HEK293T (cell line): ENCODE data around the gene DYDC2.
A peak's percentile ranks its signal among the peaks of the same experiment; 100 is the strongest.

Experiments
- CTCF ChIA-PET: fragments of 350-600 bp; formaldehyde crosslinking; extraction: SDS; loops from one replicate; lab custom pipeline; 2021; ENCODE audit warnings: antibody characterized with exemption, inconsistent platforms; lab: Yijun Ruan, JAX
- POLR2A ChIA-PET: fragments of 350-600 bp; formaldehyde crosslinking; extraction: SDS; loops from one replicate; lab custom pipeline; 2020; ENCODE audit warnings: antibody characterized with exemption, inconsistent platforms; lab: Yijun Ruan, JAX
- DNase-seq: peaks from one replicate; pipeline ENCODE4 v3.0.0; 2012; ENCODE audit warnings: mixed read lengths; ENCODE audit errors: extremely low spot score
- ARNT ChIP-seq: fragments of 450-650 bp; IDR thresholded peaks from 2 replicates; pipeline ENCODE4 v1.6.1; 2017; ENCODE audit warnings: mild to moderate bottlenecking
- BHLHE40 ChIP-seq: fragments of 450-650 bp; IDR thresholded peaks from 2 replicates; pipeline ENCODE4 v1.6.1; 2016; ENCODE audit warnings: mild to moderate bottlenecking, moderate library complexity, borderline replicate concordance
- CTBP1 ChIP-seq: fragments of 450-650 bp; IDR thresholded peaks from 2 replicates; pipeline ENCODE4 v1.6.1; 2016; ENCODE audit warnings: borderline replicate concordance
- ELF4 ChIP-seq: fragments of 450-650 bp; IDR thresholded peaks from 2 replicates; pipeline ENCODE4 v1.6.1; 2017; ENCODE audit warnings: antibody characterized with exemption
- FOXA1 ChIP-seq: fragments of 450-650 bp; IDR thresholded peaks from 2 replicates; pipeline ENCODE4 v1.6.1; 2016; ENCODE audit warnings: mild to moderate bottlenecking
- FOXK2 ChIP-seq: fragments of 450-650 bp; IDR thresholded peaks from 2 replicates; pipeline ENCODE4 v1.6.1; 2016; ENCODE audit warnings: mild to moderate bottlenecking
- FOXM1 ChIP-seq: fragments of 450-650 bp; IDR thresholded peaks from 2 replicates; pipeline ENCODE4 v1.6.1; 2017; ENCODE audit warnings: mild to moderate bottlenecking, borderline replicate concordance
- HDGF ChIP-seq: fragments of 450-650 bp; IDR thresholded peaks from 2 replicates; pipeline ENCODE4 v1.6.1; 2017; ENCODE audit warnings: antibody characterized with exemption, borderline replicate concordance
- L3MBTL2 ChIP-seq: fragments of 450-650 bp; conservative IDR thresholded peaks from 2 replicates; pipeline ENCODE4 v1.6.1; 2016; ENCODE audit warnings: mild to moderate bottlenecking
- LEF1 ChIP-seq: fragments of 450-650 bp; IDR thresholded peaks from 2 replicates; pipeline ENCODE4 v1.6.1; 2017; ENCODE audit warnings: mild to moderate bottlenecking, borderline replicate concordance
- NFRKB ChIP-seq: fragments of 450-650 bp; IDR thresholded peaks from 2 replicates; pipeline ENCODE4 v1.6.1; 2016; ENCODE audit warnings: mild to moderate bottlenecking, moderate library complexity
- PKNOX1 ChIP-seq: fragments of 450-650 bp; IDR thresholded peaks from 2 replicates; pipeline ENCODE4 v1.6.1; 2016
- SP1 ChIP-seq: fragments of 450-650 bp; IDR thresholded peaks from 2 replicates; pipeline ENCODE4 v1.6.1; 2017
- SUZ12 ChIP-seq: fragments of 450-650 bp; IDR thresholded peaks from 2 replicates; pipeline ENCODE4 v1.6.1; 2016; ENCODE audit warnings: mild to moderate bottlenecking
- TARDBP ChIP-seq: fragments of 450-650 bp; IDR thresholded peaks from 2 replicates; pipeline ENCODE4 v1.6.1; 2016
- ZNF384 ChIP-seq: fragments of 450-650 bp; IDR thresholded peaks from 2 replicates; pipeline ENCODE4 v1.6.1; 2016

DYDC2 gene

DNA sequence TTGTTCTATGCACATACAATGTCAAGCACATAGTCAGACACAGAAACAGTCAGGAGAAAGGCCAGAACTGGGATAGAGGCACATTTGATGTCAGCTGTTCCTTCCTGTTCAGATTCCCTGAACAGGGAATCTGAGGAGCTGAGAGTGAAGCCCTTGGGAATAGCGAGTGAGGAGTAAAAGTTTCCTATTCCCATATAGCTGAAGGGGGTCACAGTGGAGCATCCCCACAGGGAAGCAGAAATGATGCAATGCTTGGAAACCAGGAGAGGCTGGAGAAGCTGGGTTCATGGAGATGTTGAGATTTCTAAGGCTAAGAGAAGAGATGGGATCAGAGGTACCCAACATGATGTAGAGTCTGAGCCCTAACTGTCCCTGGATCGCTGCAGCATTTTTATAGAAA, 40.4 kb downstream of the DYDC2 start:
- DNase-seq: no peak
- TF ChIP-seq FOXK2 (no peak), LEF1 (no peak), SUZ12 (no peak), PKNOX1 (no peak), HDGF (no peak), ARNT (no peak), SP1 (no peak), FOXA1 (no peak), BHLHE40 (no peak), TARDBP (no peak), CTBP1 (no peak), ZNF384 (no peak), L3MBTL2 (no peak), NFRKB (no peak), FOXM1 (no peak), ELF4 (no peak)
- POLR2A ChIA-PET: interaction anchor here (1.9 kb wide), 1 partner anchor 11 kb away, joined by 10 read pairs; the partner anchor contains the start of gene PRXL2A
- CTCF ChIA-PET: interaction anchor here (0.9 kb wide), 1 partner anchor 14 kb away, joined by 6 read pairs; no protein-coding TSS in a partner anchor

- CTCF ChIA-PET: no interaction called here
- no peak for DNase-seq
- POLR2A ChIA-PET: no interaction called here
- TF ChIP-seq NFRKB (no peak), SUZ12 (no peak), FOXM1 (no peak), BHLHE40 (no peak), CTBP1 (no peak), ZNF384 (no peak), L3MBTL2 (no peak), ELF4 (no peak), SP1 (no peak), FOXA1 (no peak), ARNT (no peak), HDGF (no peak), FOXK2 (no peak), PKNOX1 (no peak), TARDBP (no peak)
Measured at GRCh38 chr10:80400136-80400804, 43.7 kb downstream of the DYDC2 start.

GRCh38 chr10:80405035-80405434, 48.5 kb downstream of the DYDC2 start:
- POLR2A ChIA-PET: no interaction called here
- no peak for DNase-seq
- CTCF ChIA-PET: interaction anchor here (0.7 to 1.0 kb wide), 2 partner anchors 27 to 33 kb away, joined by 3 read pairs; no protein-coding TSS in a partner anchor
- TF ChIP-seq FOXM1 (no peak), ZNF384 (no peak), SP1 (no peak), L3MBTL2 (no peak), SUZ12 (no peak), CTBP1 (no peak), TARDBP (no peak), ELF4 (no peak), FOXA1 (no peak), ARNT (no peak), LEF1 (no peak), NFRKB (no peak)

DNA sequence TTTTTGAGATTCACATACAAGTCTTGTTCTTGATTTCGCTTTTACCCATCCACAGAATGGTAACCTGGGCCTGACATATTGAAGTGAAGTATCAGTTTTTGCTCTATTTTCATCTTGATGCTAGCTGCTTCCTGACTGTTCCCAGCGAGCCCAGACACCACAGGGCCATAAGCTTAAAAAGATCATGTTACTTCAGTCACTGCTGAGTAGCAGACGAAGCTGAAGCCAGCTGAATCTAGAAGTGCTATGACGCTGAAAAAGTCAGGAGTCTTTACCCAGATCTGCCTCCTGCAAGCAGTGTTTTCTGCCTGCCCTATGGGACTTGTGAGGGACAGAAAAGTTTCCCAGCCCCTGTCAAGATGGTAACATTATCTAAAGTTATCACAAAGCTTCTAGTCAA, 49.0 kb downstream of the DYDC2 start:
- ChIA-PET POLR2A (no interaction called here), CTCF (interaction anchor here (0.7 to 1.0 kb wide), 2 partner anchors 27 to 33 kb away, joined by 3 read pairs; no protein-coding TSS in a partner anchor)
- TF ChIP-seq BHLHE40 (no peak), HDGF (no peak), ARNT (no peak), L3MBTL2 (no peak), ELF4 (no peak), SP1 (no peak), FOXA1 (no peak), TARDBP (no peak), PKNOX1 (no peak), LEF1 (no peak), SUZ12 (no peak), FOXM1 (no peak), FOXK2 (no peak), NFRKB (no peak), ZNF384 (no peak), CTBP1 (no peak)
- peak; percentile 42 for DNase-seq

DNA sequence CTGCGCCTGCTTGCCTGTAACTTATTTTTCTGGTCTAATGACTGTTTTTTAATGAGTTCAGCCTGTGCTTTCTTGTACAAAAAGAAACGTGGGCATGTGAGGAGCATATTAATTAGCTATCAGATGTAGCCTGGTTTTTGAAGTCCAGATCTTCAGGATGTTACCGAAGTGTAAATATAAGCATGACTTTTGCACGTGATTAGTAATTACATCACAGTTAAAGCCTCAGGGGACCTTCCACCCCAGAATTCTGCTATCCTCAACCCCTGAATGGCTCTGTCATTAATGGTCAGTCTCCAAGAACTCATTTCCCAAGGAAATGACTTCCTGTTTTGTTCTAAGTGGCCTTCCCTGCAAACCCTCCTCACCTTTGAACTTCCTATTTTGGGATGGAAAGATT, 49.6 kb downstream of the DYDC2 start:
- no peak for TF ChIP-seq CTBP1
- TF ChIP-seq SP1: no peak
- TF ChIP-seq NFRKB: no peak
- no peak for TF ChIP-seq PKNOX1
- POLR2A ChIA-PET: no interaction called here
- DNase-seq: no peak
- CTCF ChIA-PET: interaction anchor here (1.0 kb wide), 1 partner anchor 28 kb away, joined by 3 read pairs; no protein-coding TSS in a partner anchor
